ENCODE results near the gene EPB41.

DNA sequence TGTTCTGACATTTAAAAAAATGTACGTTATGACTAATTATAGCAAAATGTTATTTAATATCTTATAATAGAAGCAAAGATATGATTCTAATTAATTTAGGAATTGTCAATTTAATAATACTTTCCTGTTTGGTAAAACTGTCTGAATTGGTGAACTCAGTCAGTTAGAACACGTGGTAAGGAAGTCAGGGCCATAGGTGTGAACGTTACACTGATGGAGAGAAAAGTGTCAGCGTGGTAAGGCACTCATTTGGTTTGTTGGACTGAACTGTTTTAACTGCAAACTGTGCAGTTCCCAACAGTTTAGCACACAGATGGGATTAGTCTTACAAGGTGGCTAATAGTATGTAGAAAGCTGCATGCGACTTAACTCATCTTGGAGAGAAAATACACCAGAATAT lies 102.9 kb downstream of the EPB41 start:
- TF ChIP-seq, protein P1, sequence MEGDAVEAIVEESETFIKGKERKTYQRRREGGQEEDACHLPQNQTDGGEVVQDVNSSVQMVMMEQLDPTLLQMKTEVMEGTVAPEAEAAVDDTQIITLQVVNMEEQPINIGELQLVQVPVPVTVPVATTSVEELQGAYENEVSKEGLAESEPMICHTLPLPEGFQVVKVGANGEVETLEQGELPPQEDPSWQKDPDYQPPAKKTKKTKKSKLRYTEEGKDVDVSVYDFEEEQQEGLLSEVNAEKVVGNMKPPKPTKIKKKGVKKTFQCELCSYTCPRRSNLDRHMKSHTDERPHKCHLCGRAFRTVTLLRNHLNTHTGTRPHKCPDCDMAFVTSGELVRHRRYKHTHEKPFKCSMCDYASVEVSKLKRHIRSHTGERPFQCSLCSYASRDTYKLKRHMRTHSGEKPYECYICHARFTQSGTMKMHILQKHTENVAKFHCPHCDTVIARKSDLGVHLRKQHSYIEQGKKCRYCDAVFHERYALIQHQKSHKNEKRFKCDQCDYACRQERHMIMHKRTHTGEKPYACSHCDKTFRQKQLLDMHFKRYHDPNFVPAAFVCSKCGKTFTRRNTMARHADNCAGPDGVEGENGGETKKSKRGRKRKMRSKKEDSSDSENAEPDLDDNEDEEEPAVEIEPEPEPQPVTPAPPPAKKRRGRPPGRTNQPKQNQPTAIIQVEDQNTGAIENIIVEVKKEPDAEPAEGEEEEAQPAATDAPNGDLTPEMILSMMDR (conservative IDR thresholded peaks at IDR 0.05; ENCODE audit: low read depth, low read length) = no peak
- no peak for TF ChIP-seq POLR2A (IDR thresholded peaks at IDR 0.05; ENCODE audit: low read depth, low read length)
- TF ChIP-seq, protein P2, sequence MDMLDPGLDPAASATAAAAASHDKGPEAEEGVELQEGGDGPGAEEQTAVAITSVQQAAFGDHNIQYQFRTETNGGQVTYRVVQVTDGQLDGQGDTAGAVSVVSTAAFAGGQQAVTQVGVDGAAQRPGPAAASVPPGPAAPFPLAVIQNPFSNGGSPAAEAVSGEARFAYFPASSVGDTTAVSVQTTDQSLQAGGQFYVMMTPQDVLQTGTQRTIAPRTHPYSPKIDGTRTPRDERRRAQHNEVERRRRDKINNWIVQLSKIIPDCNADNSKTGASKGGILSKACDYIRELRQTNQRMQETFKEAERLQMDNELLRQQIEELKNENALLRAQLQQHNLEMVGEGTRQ (IDR thresholded peaks at IDR 0.05; ENCODE audit: low read depth, low read length) = no peak
- no peak for TF ChIP-seq FOS (IDR thresholded peaks at IDR 0.05; ENCODE audit: low read depth, low read length)
- no peak for TF ChIP-seq MAFK (IDR thresholded peaks at IDR 0.05; ENCODE audit: low read depth, low read length)
- TF ChIP-seq BHLHE40 (IDR thresholded peaks at IDR 0.05; ENCODE audit: low read depth, low read length) = no peak
- TF ChIP-seq MXI1 (IDR thresholded peaks at IDR 0.05; ENCODE audit: borderline replicate concordance, low read depth, low read length) = no peak
- TF ChIP-seq CEBPB (IDR thresholded peaks at IDR 0.05; ENCODE audit: low read depth, low read length) = no peak
- TF ChIP-seq CHD1 (IDR thresholded peaks at IDR 0.05; ENCODE audit: low read depth, low read length) = no peak
- TF ChIP-seq, protein P3, sequence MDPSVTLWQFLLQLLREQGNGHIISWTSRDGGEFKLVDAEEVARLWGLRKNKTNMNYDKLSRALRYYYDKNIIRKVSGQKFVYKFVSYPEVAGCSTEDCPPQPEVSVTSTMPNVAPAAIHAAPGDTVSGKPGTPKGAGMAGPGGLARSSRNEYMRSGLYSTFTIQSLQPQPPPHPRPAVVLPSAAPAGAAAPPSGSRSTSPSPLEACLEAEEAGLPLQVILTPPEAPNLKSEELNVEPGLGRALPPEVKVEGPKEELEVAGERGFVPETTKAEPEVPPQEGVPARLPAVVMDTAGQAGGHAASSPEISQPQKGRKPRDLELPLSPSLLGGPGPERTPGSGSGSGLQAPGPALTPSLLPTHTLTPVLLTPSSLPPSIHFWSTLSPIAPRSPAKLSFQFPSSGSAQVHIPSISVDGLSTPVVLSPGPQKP (IDR thresholded peaks at IDR 0.05; ENCODE audit: borderline replicate concordance, low read depth, low read length) = no peak
- TF ChIP-seq MAZ (IDR thresholded peaks at IDR 0.05; ENCODE audit: borderline replicate concordance, low read depth, low read length) = no peak

Measured in IMR-90 (cell line).